H9 (cell line): ENCODE data around the gene PPARG. TPM values are rescaled to one million over a fixed set of nuclear protein-coding genes. Genes with fewer than 3 reads are reported as not detected.

ENCODE experiments used
- DNase-seq: peaks from one replicate; pipeline ENCODE4 v3.0.0-alpha.2; 2017
- H2AFZ ChIP-seq: one replicate; pipeline ENCODE4 v1.6.1; 2013; ENCODE audit warnings: mild to moderate bottlenecking, low read length, control low read depth, moderate library complexity
- H2AK5ac ChIP-seq: 2 replicates; pipeline ENCODE4 v1.6.1; 2013; ENCODE audit warnings: low read length, control low read depth, mixed read lengths; ENCODE audit not compliant: insufficient read length
- H2BK120ac ChIP-seq: one replicate; pipeline ENCODE4 v1.6.1; 2013; ENCODE audit warnings: low read depth, mild to moderate bottlenecking, low read length, control low read depth, inconsistent platforms; ENCODE audit not compliant: poor library complexity, severe bottlenecking
- H2BK12ac ChIP-seq: 2 replicates; pipeline ENCODE4 v1.6.1; 2013; ENCODE audit warnings: low read length, control low read depth, mixed read lengths, low read depth; ENCODE audit not compliant: insufficient read length
- H2BK15ac ChIP-seq: 2 replicates; pipeline ENCODE4 v1.6.1; 2013; ENCODE audit warnings: low read depth, low read length, control low read depth
- H2BK20ac ChIP-seq: one replicate; pipeline ENCODE4 v1.6.1; 2013; ENCODE audit warnings: low read depth, mild to moderate bottlenecking, low read length, control low read depth, inconsistent platforms; ENCODE audit not compliant: poor library complexity, severe bottlenecking
- H2BK5ac ChIP-seq: 2 replicates; pipeline ENCODE4 v1.6.1; 2013; ENCODE audit warnings: low read length, control low read depth, mixed read lengths; ENCODE audit not compliant: insufficient read length
- H3K14ac ChIP-seq: 2 replicates; pipeline ENCODE4 v1.6.1; 2013; ENCODE audit warnings: low read length, control low read depth; ENCODE audit not compliant: insufficient read depth
- H3K18ac ChIP-seq: 2 replicates; pipeline ENCODE4 v1.6.1; 2013; ENCODE audit warnings: low read depth, mild to moderate bottlenecking, mixed read lengths, low read length, control low read depth; ENCODE audit not compliant: insufficient read length
- H3K23ac ChIP-seq: 2 replicates; pipeline ENCODE4 v1.6.1; 2013; ENCODE audit warnings: low read length, control low read depth, mixed read lengths, low read depth; ENCODE audit not compliant: insufficient read length
- H3K23me2 ChIP-seq: 2 replicates; pipeline ENCODE4 v1.6.1; 2013; ENCODE audit warnings: low read depth, mild to moderate bottlenecking, mixed read lengths, low read length, control low read depth; ENCODE audit not compliant: insufficient read length, poor library complexity, severe bottlenecking
- H3K27ac ChIP-seq: 2 replicates; pipeline ENCODE4 v1.5.1; 2013; ENCODE audit warnings: low read length, control low read depth, mixed read lengths, low read depth; ENCODE audit not compliant: insufficient read length
- H3K27me3 ChIP-seq: 2 replicates; pipeline ENCODE4 v1.6.1; 2013; ENCODE audit warnings: low read length, control low read depth, inconsistent platforms; ENCODE audit not compliant: insufficient read depth
- H3K4ac ChIP-seq: 2 replicates; pipeline ENCODE4 v1.6.1; 2013; ENCODE audit warnings: low read depth, mild to moderate bottlenecking, control low read depth, inconsistent platforms, low read length, moderate library complexity
- H3K4me1 ChIP-seq: 2 replicates; pipeline ENCODE4 v1.6.1; 2013; ENCODE audit warnings: low read length, control low read depth, inconsistent platforms; ENCODE audit not compliant: insufficient read depth
- H3K4me2 ChIP-seq: 2 replicates; pipeline ENCODE4 v1.6.1; 2013; ENCODE audit warnings: low read length, control low read depth, mixed read lengths; ENCODE audit not compliant: insufficient read length, insufficient read depth
- H3K56ac ChIP-seq: 2 replicates; pipeline ENCODE4 v1.6.1; 2013; ENCODE audit warnings: low read depth, mild to moderate bottlenecking, mixed read lengths, low read length, control low read depth; ENCODE audit not compliant: insufficient read length
- H3K79me1 ChIP-seq: 2 replicates; pipeline ENCODE4 v1.6.1; 2013; ENCODE audit warnings: low read depth, mild to moderate bottlenecking, moderate library complexity, low read length, control low read depth, inconsistent platforms; ENCODE audit not compliant: insufficient read depth, poor library complexity, severe bottlenecking
- H3K79me2 ChIP-seq: 2 replicates; pipeline ENCODE4 v1.6.1; 2013; ENCODE audit warnings: low read length, control low read depth, inconsistent platforms; ENCODE audit not compliant: insufficient read depth
- H3K9ac ChIP-seq: 2 replicates; pipeline ENCODE4 v1.6.1; 2013; ENCODE audit warnings: low read length, control low read depth, mixed read lengths; ENCODE audit not compliant: insufficient read length; ENCODE audit errors: extremely low read depth
- H3K9me3 ChIP-seq: one replicate; pipeline ENCODE4 v1.6.1; 2013; ENCODE audit warnings: low read depth, low read length, inconsistent platforms; ENCODE audit not compliant: control insufficient read depth
- H3T11ph ChIP-seq: one replicate; pipeline ENCODE4 v1.6.1; 2013; ENCODE audit warnings: mild to moderate bottlenecking, low read length, control low read depth, inconsistent platforms
- H4K20me1 ChIP-seq: one replicate; pipeline ENCODE4 v1.6.1; 2013; ENCODE audit not compliant: control insufficient read depth, insufficient read length, insufficient read depth
- H4K5ac ChIP-seq: 2 replicates; pipeline ENCODE4 v1.6.1; 2013; ENCODE audit warnings: low read depth, mild to moderate bottlenecking, mixed read lengths, low read length, control low read depth; ENCODE audit not compliant: insufficient read length
- H4K8ac ChIP-seq: replicated peaks from 2 replicates; pipeline ENCODE4 v1.6.1; 2013; ENCODE audit warnings: low read length, control low read depth, mixed read lengths, low read depth; ENCODE audit not compliant: insufficient read length
- H4K91ac ChIP-seq: 2 replicates; pipeline ENCODE4 v1.6.1; 2013; ENCODE audit warnings: low read depth, mild to moderate bottlenecking, moderate library complexity, mixed read lengths, low read length, control low read depth; ENCODE audit not compliant: insufficient read length
- H3K27ac Mint-ChIP-seq, 3 experiments: 2 replicates in 2 of 3; 3 replicates in 1 of 3; pipeline ENCODE4 v1.8.0; 2020 to 2021; ENCODE audit warnings: mixed read lengths in 3 of 3, mild to moderate bottlenecking in 1 of 3, moderate library complexity in 1 of 3
- H3K27me3 Mint-ChIP-seq: 2 replicates; pipeline ENCODE4 v1.8.0; 2021; ENCODE audit warnings: low read depth, mild to moderate bottlenecking, moderate library complexity, mixed read lengths
- H3K36me3 Mint-ChIP-seq, 3 experiments: 2 replicates in 2 of 3; 3 replicates in 1 of 3; pipeline ENCODE4 v1.8.0; 2020 to 2021; ENCODE audit warnings: low read depth in 3 of 3, mixed read lengths in 3 of 3; ENCODE audit not compliant: insufficient read depth in 1 of 3
- H3K4me1 Mint-ChIP-seq, 2 experiments: 2 replicates each; pipeline ENCODE4 v1.8.0; 2020; ENCODE audit warnings: mixed read lengths in 2 of 2
- H3K4me3 Mint-ChIP-seq, 2 experiments: 2 replicates in 1 of 2; 3 replicates in 1 of 2; pipeline ENCODE4 v1.8.0; 2020 to 2021; ENCODE audit warnings: mild to moderate bottlenecking in 2 of 2, mixed read lengths in 2 of 2, moderate library complexity in 1 of 2
- H3K9me3 Mint-ChIP-seq, 2 experiments: 2 replicates in 1 of 2; 3 replicates in 1 of 2; pipeline ENCODE4 v1.8.0; 2020; ENCODE audit warnings: mild to moderate bottlenecking in 2 of 2, mixed read lengths in 2 of 2, moderate library complexity in 1 of 2
- WGBS: extraction: QIAGEN DNeasy Blood & Tissue Kit; methylation state at CpG from one replicate; pipeline ENCODE4 v1.1.7; 2013; ENCODE audit warnings: missing lambda C conversion rate, low lambda C conversion rate, mixed read lengths; ENCODE audit not compliant: insufficient read length; ENCODE audit errors: extremely low coverage; 5-methylcytosine and 5-hydroxymethylcytosine counted together
- total RNA-seq: library from RNA; stranded (reverse); gene quantifications from 2 replicates; pipeline ENCODE4 v1.2.1, GENCODE V29; 2021
- TF ChIP-seq, protein P1 (sequence below): fragments of 200-600 bp; sonication (generic); conservative IDR thresholded peaks from 3 replicates; pipeline ENCODE4 v1.8.0; 2021; ENCODE audit warnings: antibody characterized with exemption, mild to moderate bottlenecking

PPARG gene
- total RNA-seq, 1 experiment from 2014 or later: 0.42 TPM

- H3K4ac ChIP-seq: no peak overlapping the region
- peaks cover 40% of the 10 kb centered on the region for H3K27me3 Mint-ChIP-seq
- H3K79me1 ChIP-seq: no peaks in the 10 kb centered on the region
- no peaks in the 10 kb centered on the region for H4K20me1 ChIP-seq
- no CpG with 5 or more reads among the region's 6 CpGs for WGBS
- no peaks in the 10 kb centered on the region for H3K4me1 ChIP-seq
- no peak overlapping the region for H4K91ac ChIP-seq
- no peaks in the 10 kb centered on the region for H3K9me3 Mint-ChIP-seq
- H3K27ac Mint-ChIP-seq: no peak overlapping the region
- H3K9ac ChIP-seq: no peak overlapping the region
- H2BK5ac ChIP-seq: no peak overlapping the region
- no peaks in the 10 kb centered on the region for H3K36me3 Mint-ChIP-seq
- no peak overlapping the region for H3K4me2 ChIP-seq
- no peak overlapping the region for H3K27ac ChIP-seq
- no peaks in the 10 kb centered on the region for H3K23me2 ChIP-seq
- DNase-seq: no peak
- no peak overlapping the region for H2BK15ac ChIP-seq
- no peaks in the 10 kb centered on the region for H3K9me3 ChIP-seq
- H3K23ac ChIP-seq: no peak overlapping the region
- H2AFZ ChIP-seq: no peak overlapping the region
- H3K4me3 Mint-ChIP-seq: no peak overlapping the region
- H2AK5ac ChIP-seq: no peak overlapping the region
- H4K5ac ChIP-seq: no peak overlapping the region
- H2BK120ac ChIP-seq: no peak overlapping the region
- no peak overlapping the region for H4K8ac ChIP-seq
- H3K79me2 ChIP-seq: no peaks in the 10 kb centered on the region
- H3K56ac ChIP-seq: no peak overlapping the region
- H3T11ph ChIP-seq: no peak overlapping the region
- H3K18ac ChIP-seq: no peak overlapping the region
- TF ChIP-seq, protein P1, sequence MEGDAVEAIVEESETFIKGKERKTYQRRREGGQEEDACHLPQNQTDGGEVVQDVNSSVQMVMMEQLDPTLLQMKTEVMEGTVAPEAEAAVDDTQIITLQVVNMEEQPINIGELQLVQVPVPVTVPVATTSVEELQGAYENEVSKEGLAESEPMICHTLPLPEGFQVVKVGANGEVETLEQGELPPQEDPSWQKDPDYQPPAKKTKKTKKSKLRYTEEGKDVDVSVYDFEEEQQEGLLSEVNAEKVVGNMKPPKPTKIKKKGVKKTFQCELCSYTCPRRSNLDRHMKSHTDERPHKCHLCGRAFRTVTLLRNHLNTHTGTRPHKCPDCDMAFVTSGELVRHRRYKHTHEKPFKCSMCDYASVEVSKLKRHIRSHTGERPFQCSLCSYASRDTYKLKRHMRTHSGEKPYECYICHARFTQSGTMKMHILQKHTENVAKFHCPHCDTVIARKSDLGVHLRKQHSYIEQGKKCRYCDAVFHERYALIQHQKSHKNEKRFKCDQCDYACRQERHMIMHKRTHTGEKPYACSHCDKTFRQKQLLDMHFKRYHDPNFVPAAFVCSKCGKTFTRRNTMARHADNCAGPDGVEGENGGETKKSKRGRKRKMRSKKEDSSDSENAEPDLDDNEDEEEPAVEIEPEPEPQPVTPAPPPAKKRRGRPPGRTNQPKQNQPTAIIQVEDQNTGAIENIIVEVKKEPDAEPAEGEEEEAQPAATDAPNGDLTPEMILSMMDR: no peak
- no peak overlapping the region for H2BK20ac ChIP-seq
- no peak overlapping the region for H2BK12ac ChIP-seq
- no peaks in the 10 kb centered on the region; the same call in 1 of the 2 replicates for H3K27me3 ChIP-seq
- H3K4me1 Mint-ChIP-seq: peaks cover 0 to 5% of the 10 kb centered on the region in 2 experiments; a peak in 1 of 4 replicates
- H3K14ac ChIP-seq: no peak overlapping the region
Observed at GRCh38 chr3:12294885-12295580, 6.2 kb downstream of the PPARG start.
